Loucy (cell line): ENCODE data around the gene ANKRD23.

Experiments
- CTCF ChIP-seq: fragments of 200-600 bp; sonication (generic); conservative IDR thresholded peaks from 2 replicates; pipeline ENCODE4 v1.5.1; 2014; ENCODE audit warnings: mild to moderate bottlenecking, antibody characterized with exemption, low read length
- EZH2phosphoT487 ChIP-seq: fragments of 200-600 bp; IDR thresholded peaks from 2 replicates; pipeline ENCODE4 v1.6.1; 2018; ENCODE audit warnings: antibody characterized with exemption, mild to moderate bottlenecking, moderate library complexity, borderline replicate concordance

- no peak for TF ChIP-seq CTCF
- TF ChIP-seq EZH2phosphoT487, result no peak
Observed at GRCh38 chr2:96821113-96821675, 22.6 kb downstream of the ANKRD23 start.
